ENCODE measurements around the gene SNF8.

SNF8 gene

GRCh38 chr17:48883171-48883570 is 61.5 kb downstream of the SNF8 start:
- DNase-seq, result no peak

- no peak for DNase-seq
Observed at GRCh38 chr17:48882272-48882671, 62.4 kb downstream of the SNF8 start.
